Activated T-cell treated with anti-CD3 and anti-CD28 coated beads, Interleukin-2, amount 50 U/mL, for 1 hour (primary cell): ENCODE measurements around the gene XXYLT1.
"Not testable (repeated sequence)": the region's sequence is repeated elsewhere in the genome, so short reads cannot be mapped to it uniquely, and the experiment has no call there.

ENCODE experiments used
- DNase-seq: peaks from one replicate; pipeline ENCODE4 v3.0.0-alpha.2; 2020

XXYLT1 gene

GRCh38 chr3:195203606-195204005 lies 67.4 kb downstream of the XXYLT1 start:
- DNase-seq = no peak

- no peak for DNase-seq
Measured at GRCh38 chr3:195201295-195201694, 69.7 kb downstream of the XXYLT1 start.

GRCh38 chr3:195200010-195200822 lies 70.7 kb downstream of the XXYLT1 start:
- no peak for DNase-seq

GRCh38 chr3:195198426-195199346 lies 72.3 kb downstream of the XXYLT1 start:
- no peak for DNase-seq

GRCh38 chr3:195197765-195198425 lies 73.1 kb downstream of the XXYLT1 start:
- DNase-seq = no peak

- DNase-seq = no peak
Measured at GRCh38 chr3:195196266-195196665, 74.7 kb downstream of the XXYLT1 start.

GRCh38 chr3:195195321-195196209 lies 75.4 kb downstream of the XXYLT1 start:
- no peak for DNase-seq

- no peak for DNase-seq
Measured at GRCh38 chr3:195194559-195195206, 76.3 kb downstream of the XXYLT1 start.

- DNase-seq = no peak
Measured at GRCh38 chr3:195191580-195191979, 79.4 kb downstream of the XXYLT1 start.

GRCh38 chr3:195189821-195190220 lies 81.1 kb downstream of the XXYLT1 start:
- DNase-seq = no peak

- no peak for DNase-seq
Measured at GRCh38 chr3:195188426-195188927, 82.5 kb downstream of the XXYLT1 start.

- DNase-seq = no peak
Measured at GRCh38 chr3:195187609-195188425, 83.1 kb downstream of the XXYLT1 start.

GRCh38 chr3:195186710-195187047 lies 84.3 kb downstream of the XXYLT1 start:
- not testable (repeated sequence) for DNase-seq

GRCh38 chr3:195186041-195186709 lies 84.8 kb downstream of the XXYLT1 start:
- DNase-seq = no peak

GRCh38 chr3:195185583-195185982 lies 85.4 kb downstream of the XXYLT1 start:
- no peak for DNase-seq

GRCh38 chr3:195184716-195185421 lies 86.1 kb downstream of the XXYLT1 start:
- DNase-seq = no peak

GRCh38 chr3:195183071-195183776 lies 87.7 kb downstream of the XXYLT1 start:
- DNase-seq = no peak

GRCh38 chr3:195182470-195182795 lies 88.5 kb downstream of the XXYLT1 start:
- DNase-seq = no peak
